ENCODE measurements around the gene EPHB6.

The EPHB6 gene

GRCh38 chr7:142876236-142876960 is 21.5 kb downstream of the EPHB6 start:
- Histone ChIP-seq H3K36me3 (ENCODE audit: control insufficient read depth in 1 of 2, insufficient read depth in 2 of 2, low read length in 2 of 2) (peaks cover 0 to 3% of the 10 kb centered on the region in 2 donors), H3K9me3 (ENCODE audit: control insufficient read depth in 1 of 2, low read length in 2 of 2) (no peaks in the 10 kb centered on the region), H3K9ac (ENCODE audit: low read depth in 1 of 2, low read length in 2 of 2) (no peak overlapping the region), H3K27ac (ENCODE audit: low read depth, low read length) (no peak overlapping the region), H3K27me3 (ENCODE audit: control insufficient read depth in 1 of 2, insufficient read depth in 2 of 2, low read length in 2 of 2) (peaks cover 0 to 4% of the 10 kb centered on the region in 2 donors), H3K4me3 (ENCODE audit: low read depth in 1 of 2, low read length in 2 of 2) (no peak overlapping the region), H3K4me1 (ENCODE audit: control insufficient read depth in 1 of 2, insufficient read depth in 2 of 2, low read length in 2 of 2) (peaks cover 0 to 5% of the 10 kb centered on the region in 2 donors)

GRCh38 chr7:142876991-142877910 is 22.4 kb downstream of the EPHB6 start:
- Histone ChIP-seq H3K9ac (ENCODE audit: low read depth in 1 of 2, low read length in 2 of 2) (no peak overlapping the region), H3K9me3 (ENCODE audit: control insufficient read depth in 1 of 2, low read length in 2 of 2) (no peaks in the 10 kb centered on the region), H3K4me1 (ENCODE audit: control insufficient read depth in 1 of 2, insufficient read depth in 2 of 2, low read length in 2 of 2) (peaks cover 0 to 5% of the 10 kb centered on the region in 2 donors), H3K27me3 (ENCODE audit: control insufficient read depth in 1 of 2, insufficient read depth in 2 of 2, low read length in 2 of 2) (peaks cover 0 to 4% of the 10 kb centered on the region in 2 donors), H3K4me3 (ENCODE audit: low read depth in 1 of 2, low read length in 2 of 2) (no peak overlapping the region), H3K27ac (ENCODE audit: low read depth, low read length) (no peak overlapping the region), H3K36me3 (ENCODE audit: control insufficient read depth in 1 of 2, insufficient read depth in 2 of 2, low read length in 2 of 2) (peaks cover 0 to 3% of the 10 kb centered on the region in 2 donors)

GRCh38 chr7:142878315-142878714 is 23.4 kb downstream of the EPHB6 start:
- no peak overlapping the region for H3K4me3 ChIP-seq (ENCODE audit: low read depth in 1 of 2, low read length in 2 of 2)
- H3K9ac ChIP-seq (ENCODE audit: low read depth in 1 of 2, low read length in 2 of 2) = no peak overlapping the region
- peaks cover 0 to 5% of the 10 kb centered on the region in 2 donors for H3K4me1 ChIP-seq (ENCODE audit: control insufficient read depth in 1 of 2, insufficient read depth in 2 of 2, low read length in 2 of 2)
- H3K27me3 ChIP-seq (ENCODE audit: control insufficient read depth in 1 of 2, insufficient read depth in 2 of 2, low read length in 2 of 2) = peaks cover 0 to 4% of the 10 kb centered on the region in 2 donors
- no peaks in the 10 kb centered on the region for H3K9me3 ChIP-seq (ENCODE audit: control insufficient read depth in 1 of 2, low read length in 2 of 2)
- H3K36me3 ChIP-seq (ENCODE audit: control insufficient read depth in 1 of 2, insufficient read depth in 2 of 2, low read length in 2 of 2) = peaks cover 0 to 3% of the 10 kb centered on the region in 2 donors
- no peak overlapping the region for H3K27ac ChIP-seq (ENCODE audit: low read depth, low read length)

- no peak overlapping the region for H3K9ac ChIP-seq (ENCODE audit: low read depth in 1 of 2, low read length in 2 of 2)
- peaks cover 0 to 3% of the 10 kb centered on the region in 2 donors for H3K36me3 ChIP-seq (ENCODE audit: control insufficient read depth in 1 of 2, insufficient read depth in 2 of 2, low read length in 2 of 2)
- no peak overlapping the region for H3K27ac ChIP-seq (ENCODE audit: low read depth, low read length)
- H3K9me3 ChIP-seq (ENCODE audit: control insufficient read depth in 1 of 2, low read length in 2 of 2) = no peaks in the 10 kb centered on the region
- peaks cover 0 to 5% of the 10 kb centered on the region in 2 donors for H3K4me1 ChIP-seq (ENCODE audit: control insufficient read depth in 1 of 2, insufficient read depth in 2 of 2, low read length in 2 of 2)
- H3K27me3 ChIP-seq (ENCODE audit: control insufficient read depth in 1 of 2, insufficient read depth in 2 of 2, low read length in 2 of 2) = peaks cover 0 to 4% of the 10 kb centered on the region in 2 donors
- no peak overlapping the region for H3K4me3 ChIP-seq (ENCODE audit: low read depth in 1 of 2, low read length in 2 of 2)
These were observed 24.2 kb downstream of the EPHB6 start for GRCh38 chr7:142879060-142879459.

- H3K27ac ChIP-seq (ENCODE audit: low read depth, low read length) = no peak overlapping the region
- peaks cover 4 to 8% of the 10 kb centered on the region in 2 donors for H3K4me1 ChIP-seq (ENCODE audit: control insufficient read depth in 1 of 2, insufficient read depth in 2 of 2, low read length in 2 of 2)
- no peak overlapping the region for H3K9ac ChIP-seq (ENCODE audit: low read depth in 1 of 2, low read length in 2 of 2)
- no peak overlapping the region for H3K4me3 ChIP-seq (ENCODE audit: low read depth in 1 of 2, low read length in 2 of 2)
- no peaks in the 10 kb centered on the region for H3K9me3 ChIP-seq (ENCODE audit: control insufficient read depth in 1 of 2, low read length in 2 of 2)
- H3K36me3 ChIP-seq (ENCODE audit: control insufficient read depth in 1 of 2, insufficient read depth in 2 of 2, low read length in 2 of 2) = no peaks in the 10 kb centered on the region
- H3K27me3 ChIP-seq (ENCODE audit: control insufficient read depth in 1 of 2, insufficient read depth in 2 of 2, low read length in 2 of 2) = peaks cover 0 to 4% of the 10 kb centered on the region in 2 donors
These were observed 26.1 kb downstream of the EPHB6 start for GRCh38 chr7:142880876-142881505.

- H3K27me3 ChIP-seq (ENCODE audit: control insufficient read depth in 1 of 2, insufficient read depth in 2 of 2, low read length in 2 of 2) = peaks cover 0 to 4% of the 10 kb centered on the region in 2 donors
- no peak overlapping the region for H3K4me3 ChIP-seq (ENCODE audit: low read depth in 1 of 2, low read length in 2 of 2)
- H3K27ac ChIP-seq (ENCODE audit: low read depth, low read length) = no peak overlapping the region
- H3K9me3 ChIP-seq (ENCODE audit: control insufficient read depth in 1 of 2, low read length in 2 of 2) = no peaks in the 10 kb centered on the region
- H3K9ac ChIP-seq (ENCODE audit: low read depth in 1 of 2, low read length in 2 of 2) = no peak overlapping the region
- peaks cover 8 to 11% of the 10 kb centered on the region in 2 donors for H3K4me1 ChIP-seq (ENCODE audit: control insufficient read depth in 1 of 2, insufficient read depth in 2 of 2, low read length in 2 of 2)
- no peaks in the 10 kb centered on the region for H3K36me3 ChIP-seq (ENCODE audit: control insufficient read depth in 1 of 2, insufficient read depth in 2 of 2, low read length in 2 of 2)
These were observed 26.9 kb downstream of the EPHB6 start for GRCh38 chr7:142881586-142882337.

- Histone ChIP-seq H3K9me3 (ENCODE audit: control insufficient read depth in 1 of 2, low read length in 2 of 2) (no peaks in the 10 kb centered on the region), H3K27me3 (ENCODE audit: control insufficient read depth in 1 of 2, insufficient read depth in 2 of 2, low read length in 2 of 2) (peaks cover 0 to 4% of the 10 kb centered on the region in 2 donors)
These were observed 27.4 kb downstream of the EPHB6 start for GRCh38 chr7:142882338-142882678.

GRCh38 chr7:142883145-142883544 is 28.3 kb downstream of the EPHB6 start:
- no peaks in the 10 kb centered on the region for H3K36me3 ChIP-seq (ENCODE audit: control insufficient read depth in 1 of 2, insufficient read depth in 2 of 2, low read length in 2 of 2)

More at GRCh38 chr7:142882338-142882678, 27.4 kb downstream of the EPHB6 start:
- no peaks in the 10 kb centered on the region for H3K36me3 ChIP-seq (ENCODE audit: control insufficient read depth in 1 of 2, insufficient read depth in 2 of 2, low read length in 2 of 2)
- no peak overlapping the region for H3K4me3 ChIP-seq (ENCODE audit: low read depth in 1 of 2, low read length in 2 of 2)
- no peak overlapping the region for H3K9ac ChIP-seq (ENCODE audit: low read depth in 1 of 2, low read length in 2 of 2)
- no peak overlapping the region for H3K27ac ChIP-seq (ENCODE audit: low read depth, low read length)
- H3K4me1 ChIP-seq (ENCODE audit: control insufficient read depth in 1 of 2, insufficient read depth in 2 of 2, low read length in 2 of 2) = peaks cover 10 to 17% of the 10 kb centered on the region in 2 donors

GRCh38 chr7:142883571-142884285 is 28.9 kb downstream of the EPHB6 start:
- Histone ChIP-seq H3K27me3 (ENCODE audit: control insufficient read depth in 1 of 2, insufficient read depth in 2 of 2, low read length in 2 of 2) (no peaks in the 10 kb centered on the region), H3K4me1 (ENCODE audit: control insufficient read depth in 1 of 2, insufficient read depth in 2 of 2, low read length in 2 of 2) (peaks cover 15 to 25% of the 10 kb centered on the region in 2 donors), H3K4me3 (ENCODE audit: low read depth in 1 of 2, low read length in 2 of 2) (peak overlapping the region in 1 of 2 donors; percentile 66), H3K9me3 (ENCODE audit: control insufficient read depth in 1 of 2, low read length in 2 of 2) (no peaks in the 10 kb centered on the region), H3K27ac (ENCODE audit: low read depth, low read length) (no peak overlapping the region), H3K36me3 (ENCODE audit: control insufficient read depth in 1 of 2, insufficient read depth in 2 of 2, low read length in 2 of 2) (no peaks in the 10 kb centered on the region), H3K9ac (ENCODE audit: low read depth in 1 of 2, low read length in 2 of 2) (peak overlapping the region in 1 of 2 donors; percentile 33)

More at GRCh38 chr7:142883145-142883544, 28.3 kb downstream of the EPHB6 start:
- H3K4me3 ChIP-seq (ENCODE audit: low read depth in 1 of 2, low read length in 2 of 2) = no peak overlapping the region
- no peaks in the 10 kb centered on the region for H3K9me3 ChIP-seq (ENCODE audit: control insufficient read depth in 1 of 2, low read length in 2 of 2)
- H3K27ac ChIP-seq (ENCODE audit: low read depth, low read length) = no peak overlapping the region
- H3K27me3 ChIP-seq (ENCODE audit: control insufficient read depth in 1 of 2, insufficient read depth in 2 of 2, low read length in 2 of 2) = peaks cover 0 to 3% of the 10 kb centered on the region in 2 donors
- peaks cover 15 to 25% of the 10 kb centered on the region in 2 donors for H3K4me1 ChIP-seq (ENCODE audit: control insufficient read depth in 1 of 2, insufficient read depth in 2 of 2, low read length in 2 of 2)
- H3K9ac ChIP-seq (ENCODE audit: low read depth in 1 of 2, low read length in 2 of 2) = no peak overlapping the region

All from duodenal mucosa (tissue), 2 donors.